Neural cell (in vitro differentiated cells): Measurements from ENCODE around the gene MED13L. TPM values are rescaled to one million over a fixed set of nuclear protein-coding genes. Genes with fewer than 3 reads are reported as not detected.

Experiments used
- H2AFZ ChIP-seq: fragments of 200-600, 300-800 bp; sonication (generic), shearing (Covaris generic); 2 replicates; pipeline ENCODE4 v1.6.0; 2014; ENCODE audit warnings: low read depth, mild to moderate bottlenecking, antibody characterized with exemption, low read length, moderate library complexity
- H3F3A ChIP-seq: fragments of 200-600 bp; shearing (Covaris generic); 2 replicates; pipeline ENCODE4 v1.6.1; 2016; ENCODE audit warnings: mild to moderate bottlenecking, moderate library complexity, mixed read lengths, antibody characterized with exemption, low read length; ENCODE audit not compliant: insufficient read depth, poor library complexity, severe bottlenecking
- H3K27ac ChIP-seq: fragments of 200-600, 300-800 bp; sonication (generic), shearing (Covaris generic); 2 replicates; pipeline ENCODE4 v1.5.1; 2014; ENCODE audit warnings: mild to moderate bottlenecking, low read length, moderate library complexity
- H3K27me3 ChIP-seq: fragments of 300-800, 200-600 bp; sonication (generic), shearing (Covaris generic); 2 replicates; pipeline ENCODE4 v1.6.0; 2014; ENCODE audit warnings: mild to moderate bottlenecking, low read depth, low read length, moderate library complexity; ENCODE audit not compliant: insufficient read depth
- H3K36me3 ChIP-seq: fragments of 300-800, 200-600 bp; sonication (generic), shearing (Covaris generic); 2 replicates; pipeline ENCODE4 v1.5.1; 2014; ENCODE audit warnings: mild to moderate bottlenecking, antibody characterized with exemption, low read length, moderate library complexity; ENCODE audit not compliant: insufficient read depth
- H3K4me2 ChIP-seq: fragments of 300-800, 200-600 bp; sonication (generic), shearing (Covaris generic); 2 replicates; pipeline ENCODE4 v1.6.0; 2014; ENCODE audit warnings: mild to moderate bottlenecking, low read length
- H3K4me3 ChIP-seq: fragments of 300-800, 200-600 bp; sonication (generic), shearing (Covaris generic); 2 replicates; pipeline ENCODE4 v1.5.1; 2014; ENCODE audit warnings: mild to moderate bottlenecking, low read length, moderate library complexity
- H3K79me2 ChIP-seq: fragments of 200-600 bp; shearing (Covaris generic); replicated peaks from 2 replicates; pipeline ENCODE4 v1.6.0; 2014; ENCODE audit warnings: mild to moderate bottlenecking, low read length, moderate library complexity; ENCODE audit not compliant: insufficient read depth
- H3K9ac ChIP-seq: fragments of 300-800, 200-600 bp; sonication (generic), shearing (Covaris generic); 2 replicates; pipeline ENCODE4 v1.6.1; 2016; ENCODE audit warnings: mild to moderate bottlenecking, low read length, mixed read lengths
- H3K9me2 ChIP-seq: fragments of 200-600 bp; shearing (Covaris generic); 2 replicates; pipeline ENCODE4 v1.6.1; 2016; ENCODE audit warnings: mild to moderate bottlenecking, low read length, mixed read lengths; ENCODE audit not compliant: insufficient read depth
- H3K9me3 ChIP-seq: fragments of 200-600, 300-800 bp; sonication (generic), shearing (Covaris generic); 2 replicates; pipeline ENCODE4 v1.6.1; 2016; ENCODE audit warnings: mild to moderate bottlenecking, mixed run types, low read length, moderate library complexity, mixed read lengths
- H4K20me1 ChIP-seq: fragments of 200-600 bp; shearing (Covaris generic); 2 replicates; pipeline ENCODE4 v1.6.1; 2016; ENCODE audit warnings: mild to moderate bottlenecking, mixed run types; ENCODE audit not compliant: insufficient read depth
- CTCF ChIP-seq: fragments of 450-650 bp; IDR thresholded peaks from 2 replicates; pipeline ENCODE4 v1.5.1; 2014; ENCODE audit warnings: antibody characterized with exemption, mild to moderate bottlenecking, moderate library complexity; ENCODE audit not compliant: poor library complexity, severe bottlenecking
- EP300 ChIP-seq: fragments of 450-650 bp; conservative IDR thresholded peaks from 2 replicates; pipeline ENCODE4 v1.6.1; 2014; ENCODE audit warnings: antibody characterized with exemption, mild to moderate bottlenecking, moderate library complexity; ENCODE audit not compliant: poor library complexity, severe bottlenecking
- EZH2 ChIP-seq: fragments of 200-600, 300-800 bp; shearing (Covaris generic), sonication (generic); IDR thresholded peaks from 2 replicates; pipeline ENCODE4 v1.6.1; 2014; ENCODE audit warnings: antibody characterized with exemption, low read length, borderline replicate concordance, mild to moderate bottlenecking; ENCODE audit not compliant: insufficient read depth, poor library complexity, severe bottlenecking
- MXI1 ChIP-seq: fragments of 450-650 bp; conservative IDR thresholded peaks from 2 replicates; pipeline ENCODE4 v1.6.1; 2014; ENCODE audit warnings: antibody characterized with exemption, mild to moderate bottlenecking; ENCODE audit not compliant: poor library complexity, severe bottlenecking
- POLR2AphosphoS5 ChIP-seq: IDR thresholded peaks from 2 replicates; pipeline ENCODE4 v1.6.1; 2012
- RAD21 ChIP-seq: fragments of 450-650 bp; conservative IDR thresholded peaks from 2 replicates; pipeline ENCODE4 v1.6.1; 2014; ENCODE audit warnings: antibody characterized with exemption, mild to moderate bottlenecking, moderate library complexity
- REST ChIP-seq: IDR thresholded peaks from 2 replicates; pipeline ENCODE4 v1.6.1; 2012; ENCODE audit warnings: borderline replicate concordance
- SMC3 ChIP-seq: fragments of 450-650 bp; conservative IDR thresholded peaks from 2 replicates; pipeline ENCODE4 v1.6.1; 2014; ENCODE audit warnings: antibody characterized with exemption, mild to moderate bottlenecking, moderate library complexity; ENCODE audit not compliant: poor library complexity
- TAF1 ChIP-seq: IDR thresholded peaks from 2 replicates; pipeline ENCODE4 v1.6.1; 2012; ENCODE audit warnings: low read depth
- polyA plus RNA-seq: library from polyadenylated mRNA; depleted of rRNA; stranded (reverse); fragments of >200 nt; gene quantifications from 2 replicates; pipeline ENCODE4 v1.2.3, GENCODE V29; 2014

The MED13L gene
- polyA plus RNA-seq, 1 donor from 2014 or later = 38.9 TPM

GRCh38 chr12:116200812-116201211 is 76.7 kb downstream of the MED13L start:
- no peaks in the 10 kb centered on the region for H3K9me2 ChIP-seq
- H3K36me3 ChIP-seq = no peaks in the 10 kb centered on the region
- no peak overlapping the region for H3K9ac ChIP-seq
- H3K27me3 ChIP-seq = no peaks in the 10 kb centered on the region
- no peak for TF ChIP-seq TAF1
- TF ChIP-seq RAD21 = no peak
- TF ChIP-seq CTCF = no peak
- TF ChIP-seq EZH2 = no peak
- no peak for TF ChIP-seq REST
- no peak for TF ChIP-seq EP300
- TF ChIP-seq MXI1 = no peak
- no peak for TF ChIP-seq SMC3
- TF ChIP-seq POLR2AphosphoS5 = no peak
- no peak overlapping the region for H3K4me2 ChIP-seq
- no peaks in the 10 kb centered on the region for H3K9me3 ChIP-seq
- H4K20me1 ChIP-seq = no peaks in the 10 kb centered on the region
- no peak overlapping the region for H3K27ac ChIP-seq
- no peak overlapping the region for H2AFZ ChIP-seq
- peaks cover 12% of the 10 kb centered on the region for H3K79me2 ChIP-seq
- H3F3A ChIP-seq = no peaks in the 10 kb centered on the region
- no peak overlapping the region for H3K4me3 ChIP-seq

GRCh38 chr12:116199160-116199706 is 78.3 kb downstream of the MED13L start:
- Histone ChIP-seq H4K20me1 (no peaks in the 10 kb centered on the region), H3K4me2 (no peak overlapping the region), H3F3A (no peaks in the 10 kb centered on the region), H3K4me3 (no peak overlapping the region), H3K27ac (no peak overlapping the region), H2AFZ (no peak overlapping the region), H3K79me2 (peaks cover 22% of the 10 kb centered on the region), H3K36me3 (no peaks in the 10 kb centered on the region), H3K27me3 (no peaks in the 10 kb centered on the region), H3K9me3 (no peaks in the 10 kb centered on the region), H3K9ac (no peak overlapping the region), H3K9me2 (no peaks in the 10 kb centered on the region)
- TF ChIP-seq EP300 (no peak), RAD21 (no peak), TAF1 (no peak)
